HepG2 (cell line): ENCODE measurements around the gene TM4SF20. TPM values are rescaled to one million over a fixed set of nuclear protein-coding genes. Genes with fewer than 3 reads are reported as not detected.

Experiments used
- AKNA ChIP-seq: sonication (generic); formaldehyde crosslinking; IDR thresholded peaks from 2 replicates; pipeline ENCODE4 v1.4.0; 2020; ENCODE audit warnings: missing genetic modification reagents, borderline replicate concordance
- ARNT2 ChIP-seq: sonication (generic); formaldehyde crosslinking; IDR thresholded peaks from 2 replicates; pipeline ENCODE4 v1.8.0; 2022; ENCODE audit warnings: mild to moderate bottlenecking, low read depth, missing genetic modification reagents, moderate library complexity
- CTCF ChIP-seq: sonication (generic); formaldehyde crosslinking; IDR thresholded peaks from 2 replicates; pipeline ENCODE4 v1.5.0; 2020; ENCODE audit warnings: mild to moderate bottlenecking, missing genetic modification reagents, moderate library complexity
- DDIT3 ChIP-seq: sonication (generic); formaldehyde crosslinking; IDR thresholded peaks from 2 replicates; pipeline ENCODE4 v1.4.0; 2020; ENCODE audit warnings: mild to moderate bottlenecking, missing genetic modification reagents
- GATA4 ChIP-seq: sonication (generic); IDR thresholded peaks from 2 replicates; pipeline ENCODE4 v1.6.1; 2016; ENCODE audit warnings: antibody characterized with exemption, low read depth, borderline replicate concordance
- HCFC1 ChIP-seq: fragments of 150-350 bp; IDR thresholded peaks from 2 replicates; pipeline ENCODE4 v1.6.1; 2014; ENCODE audit warnings: low read depth, low read length
- JUND ChIP-seq: sonication (generic); formaldehyde crosslinking; IDR thresholded peaks from 2 replicates; pipeline ENCODE4 v1.8.0; 2022; ENCODE audit warnings: mild to moderate bottlenecking, missing genetic modification reagents
- KMT2B ChIP-seq: IDR thresholded peaks from 2 replicates; pipeline ENCODE4 v1.6.1; 2016; ENCODE audit warnings: missing genetic modification reagents, missing compliant biosample characterization
- MTERF4 ChIP-seq: sonication (generic); formaldehyde crosslinking; IDR thresholded peaks from 2 replicates; pipeline ENCODE4 v1.8.0; 2023; ENCODE audit warnings: mild to moderate bottlenecking, missing genetic modification reagents
- NFE2 ChIP-seq: sonication (generic); formaldehyde crosslinking; IDR thresholded peaks from 2 replicates; pipeline ENCODE4 v1.4.0; 2020; ENCODE audit warnings: missing genetic modification reagents
- NFRKB ChIP-seq: fragments of 450-650 bp; IDR thresholded peaks from 2 replicates; pipeline ENCODE4 v1.6.1; 2017
- PITX1 ChIP-seq: sonication (generic); formaldehyde crosslinking; IDR thresholded peaks from 2 replicates; pipeline ENCODE4 v1.5.1; 2020; ENCODE audit warnings: mild to moderate bottlenecking, missing genetic modification reagents
- SOX5 ChIP-seq: IDR thresholded peaks from 2 replicates; pipeline ENCODE4 v1.6.1; 2016; ENCODE audit warnings: borderline replicate concordance
- SRY ChIP-seq: sonication (generic); formaldehyde crosslinking; IDR thresholded peaks from 2 replicates; pipeline ENCODE4 v1.8.0; 2022; ENCODE audit warnings: mild to moderate bottlenecking, missing genetic modification reagents
- ZNF264 ChIP-seq: sonication (generic); formaldehyde crosslinking; IDR thresholded peaks from 2 replicates; pipeline ENCODE4 v1.4.0; 2020; ENCODE audit warnings: missing genetic modification reagents
- ZNF468 ChIP-seq: sonication (generic); formaldehyde crosslinking; IDR thresholded peaks from 2 replicates; pipeline ENCODE4 v1.8.0; 2022; ENCODE audit warnings: mild to moderate bottlenecking, moderate library complexity, missing genetic modification reagents
- ZNF660 ChIP-seq: sonication (generic); formaldehyde crosslinking; IDR thresholded peaks from 2 replicates; pipeline ENCODE4 v1.5.1; 2020; ENCODE audit warnings: mild to moderate bottlenecking, low read depth, missing genetic modification reagents, borderline replicate concordance
- ZNF770 ChIP-seq: sonication (generic); formaldehyde crosslinking; IDR thresholded peaks from 2 replicates; pipeline ENCODE4 v1.5.0; 2020; ENCODE audit warnings: mild to moderate bottlenecking, missing genetic modification reagents
- ZNF879 ChIP-seq: sonication (generic); formaldehyde crosslinking; IDR thresholded peaks from 2 replicates; pipeline ENCODE4 v1.8.1; 2023; ENCODE audit warnings: missing genetic modification reagents
- polyA plus RNA-seq, 8 experiments: library from polyadenylated mRNA; depleted of rRNA in 3 of 8; stranded (reverse) in 7 of 8; unstranded in 1 of 8; fragments of >200 nt; fragmentation: Illumina TruSeq in 4 of 8; extraction: Trizol in 4 of 8; gene quantifications; 2 replicates each; pipeline versions ENCODE4 v1.2.1 to v1.2.3, GENCODE V29; 2011 to 2016; ENCODE audit warnings: low read depth in 4 of 8, missing spikeins in 1 of 8, mixed read lengths in 1 of 8; ENCODE audit not compliant: insufficient read depth in 1 of 8
- total RNA-seq, 5 experiments: library from RNA; depleted of rRNA; stranded (reverse); fragments of >200 nt; fragmentation: Illumina TruSeq; extraction: Trizol; gene quantifications; 2 replicates each; pipeline ENCODE4 v1.2.3, GENCODE V29; 2016; ENCODE audit warnings: low read depth in 1 of 5

The TM4SF20 gene
- total and polyA plus RNA-seq, 2 of the 13 experiments (the other 11 are each of a cell fraction or from before 2014, with no cell fraction given): not detected

GRCh38 chr2:227339098-227339599 lies 40.0 kb downstream of the TM4SF20 start (continued):
- TF ChIP-seq DDIT3 (CRISPR knock-in tag) (no peak), ZNF879 (CRISPR knock-in tag) (no peak), ZNF770 (CRISPR knock-in tag) (peak; percentile 84), NFRKB (no peak), JUND (CRISPR knock-in tag) (no peak), MTERF4 (no peak), GATA4 (no peak), ZNF468 (CRISPR knock-in tag) (no peak), HCFC1 (no peak), PITX1 (no peak), AKNA (CRISPR knock-in tag) (no peak), KMT2B (no peak), ZNF264 (CRISPR knock-in tag) (no peak), SRY (CRISPR knock-in tag) (no peak), ZNF660 (no peak), ARNT2 (CRISPR knock-in tag) (0 out of 2 replicates have a peak, but pooled peaks have one; percentile 26), SOX5 (CRISPR knock-in tag) (peak; percentile 47; the same call in 1 of the 2 replicates), CTCF (CRISPR knock-in tag) (no peak), NFE2 (CRISPR knock-in tag) (no peak)
